ENCODE measurements around the gene RHOXF1.

DNA sequence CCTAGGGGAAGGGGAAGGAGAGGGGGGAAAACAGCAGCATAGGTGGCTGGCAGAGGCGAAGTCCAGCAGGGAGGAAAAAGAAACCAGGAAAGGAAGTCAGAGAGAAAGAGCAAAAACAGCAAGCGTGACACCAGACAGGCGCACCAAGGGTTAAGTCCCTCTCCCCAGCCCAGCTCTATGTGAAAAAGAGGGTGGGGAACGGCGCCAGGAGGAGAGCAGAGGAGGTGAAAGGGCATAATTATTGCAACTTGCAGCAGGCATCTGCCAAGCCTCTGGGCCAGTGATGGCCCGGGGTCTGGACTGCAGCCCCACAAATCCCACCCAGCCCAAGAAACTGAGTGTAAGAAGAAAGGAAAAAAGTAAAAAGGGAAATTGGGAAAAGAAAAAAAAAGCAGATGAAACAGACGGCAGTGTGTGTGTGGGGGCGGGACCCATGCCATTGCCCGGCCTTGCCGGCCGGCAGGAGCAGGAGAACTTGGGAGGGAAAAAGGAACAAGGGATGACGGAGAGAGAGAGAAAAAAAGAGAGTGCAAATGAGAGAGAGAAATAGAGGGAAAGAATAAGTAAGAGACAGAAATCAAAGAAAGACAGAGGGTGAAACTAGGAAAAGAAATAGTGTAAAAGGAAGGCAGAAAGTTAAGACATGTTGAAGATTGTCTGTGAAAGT, 28.6 kb upstream of the RHOXF1 start:
- TF ChIP-seq, protein P1, sequence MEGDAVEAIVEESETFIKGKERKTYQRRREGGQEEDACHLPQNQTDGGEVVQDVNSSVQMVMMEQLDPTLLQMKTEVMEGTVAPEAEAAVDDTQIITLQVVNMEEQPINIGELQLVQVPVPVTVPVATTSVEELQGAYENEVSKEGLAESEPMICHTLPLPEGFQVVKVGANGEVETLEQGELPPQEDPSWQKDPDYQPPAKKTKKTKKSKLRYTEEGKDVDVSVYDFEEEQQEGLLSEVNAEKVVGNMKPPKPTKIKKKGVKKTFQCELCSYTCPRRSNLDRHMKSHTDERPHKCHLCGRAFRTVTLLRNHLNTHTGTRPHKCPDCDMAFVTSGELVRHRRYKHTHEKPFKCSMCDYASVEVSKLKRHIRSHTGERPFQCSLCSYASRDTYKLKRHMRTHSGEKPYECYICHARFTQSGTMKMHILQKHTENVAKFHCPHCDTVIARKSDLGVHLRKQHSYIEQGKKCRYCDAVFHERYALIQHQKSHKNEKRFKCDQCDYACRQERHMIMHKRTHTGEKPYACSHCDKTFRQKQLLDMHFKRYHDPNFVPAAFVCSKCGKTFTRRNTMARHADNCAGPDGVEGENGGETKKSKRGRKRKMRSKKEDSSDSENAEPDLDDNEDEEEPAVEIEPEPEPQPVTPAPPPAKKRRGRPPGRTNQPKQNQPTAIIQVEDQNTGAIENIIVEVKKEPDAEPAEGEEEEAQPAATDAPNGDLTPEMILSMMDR (conservative IDR thresholded peaks at IDR 0.05) = no peak
- TF ChIP-seq ZFX (IDR thresholded peaks at IDR 0.05) = no peak
